KOPT-K1 (cell line): ENCODE results near the gene CD37.

Source experiments
- H3K27ac ChIP-seq: fragments of 200-600 bp; sonication (generic); 2 replicates; pipeline ENCODE4 v1.5.1; 2016; ENCODE audit warnings: antibody characterized with exemption, mild to moderate bottlenecking, low read depth, low read length; ENCODE audit not compliant: poor library complexity, severe bottlenecking
- H3K36me3 ChIP-seq: fragments of 200-600 bp; sonication (generic); 2 replicates; pipeline ENCODE4 v1.5.1; 2017; ENCODE audit warnings: antibody characterized with exemption, mild to moderate bottlenecking, low read length, moderate library complexity; ENCODE audit not compliant: insufficient read depth
- H3K9me3 ChIP-seq: fragments of 200-600 bp; sonication (generic); 2 replicates; pipeline ENCODE4 v1.5.1; 2017; ENCODE audit warnings: antibody characterized with exemption, low read length, mild to moderate bottlenecking; ENCODE audit not compliant: insufficient read depth, poor library complexity, severe bottlenecking

The CD37 gene

GRCh38 chr19:49337267-49338022 is 2.2 kb downstream of the CD37 start:
- no peaks in the 10 kb centered on the region for H3K9me3 ChIP-seq
- H3K27ac ChIP-seq: no peak overlapping the region
- H3K36me3 ChIP-seq: peaks cover 3% of the 10 kb centered on the region; the same call in 1 of the 2 replicates

- Histone ChIP-seq H3K9me3 (no peaks in the 10 kb centered on the region), H3K36me3 (peaks cover 3% of the 10 kb centered on the region; the same call in 1 of the 2 replicates), H3K27ac (no peak overlapping the region)
These were observed 2.9 kb downstream of the CD37 start for GRCh38 chr19:49338023-49338677.

- H3K9me3 ChIP-seq: no peaks in the 10 kb centered on the region
- no peak overlapping the region for H3K27ac ChIP-seq
- H3K36me3 ChIP-seq: peaks cover 3% of the 10 kb centered on the region; the same call in 1 of the 2 replicates
These were observed 3.6 kb downstream of the CD37 start for GRCh38 chr19:49338691-49339300.

GRCh38 chr19:49339301-49340068 is 4.3 kb downstream of the CD37 start:
- H3K27ac ChIP-seq: no peak overlapping the region
- no peaks in the 10 kb centered on the region for H3K9me3 ChIP-seq
- peaks cover 3% of the 10 kb centered on the region; the same call in 1 of the 2 replicates for H3K36me3 ChIP-seq

- H3K27ac ChIP-seq: no peak overlapping the region
- H3K9me3 ChIP-seq: no peaks in the 10 kb centered on the region
- peaks cover 3% of the 10 kb centered on the region; the same call in 1 of the 2 replicates for H3K36me3 ChIP-seq
These were observed 5.1 kb downstream of the CD37 start for GRCh38 chr19:49340069-49340864.

GRCh38 chr19:49340865-49341718 is 5.9 kb downstream of the CD37 start:
- Histone ChIP-seq H3K27ac (no peak overlapping the region), H3K36me3 (peaks cover 3% of the 10 kb centered on the region; the same call in 1 of the 2 replicates), H3K9me3 (no peaks in the 10 kb centered on the region)

- Histone ChIP-seq H3K9me3 (no peaks in the 10 kb centered on the region), H3K27ac (no peak overlapping the region), H3K36me3 (peaks cover 3% of the 10 kb centered on the region; the same call in 1 of the 2 replicates)
These were observed 7.1 kb downstream of the CD37 start for GRCh38 chr19:49342291-49342721.

GRCh38 chr19:49343123-49343522 is 7.9 kb downstream of the CD37 start:
- Histone ChIP-seq H3K9me3 (no peaks in the 10 kb centered on the region), H3K36me3 (peaks cover 3% of the 10 kb centered on the region; the same call in 1 of the 2 replicates), H3K27ac (no peak overlapping the region)

GRCh38 chr19:49344505-49345423 is 9.6 kb downstream of the CD37 start:
- H3K9me3 ChIP-seq: peaks cover 5% of the 10 kb centered on the region
- no peak overlapping the region for H3K27ac ChIP-seq
- H3K36me3 ChIP-seq: no peaks in the 10 kb centered on the region

- Histone ChIP-seq H3K36me3 (no peaks in the 10 kb centered on the region), H3K27ac (no peak overlapping the region), H3K9me3 (peaks cover 7% of the 10 kb centered on the region)
These were observed 12.0 kb downstream of the CD37 start for GRCh38 chr19:49347191-49347590.

GRCh38 chr19:49347835-49348234 is 12.6 kb downstream of the CD37 start:
- peaks cover 7% of the 10 kb centered on the region for H3K9me3 ChIP-seq
- no peaks in the 10 kb centered on the region for H3K36me3 ChIP-seq
- no peak overlapping the region for H3K27ac ChIP-seq

- peaks cover 7% of the 10 kb centered on the region for H3K9me3 ChIP-seq
- H3K36me3 ChIP-seq: no peaks in the 10 kb centered on the region
- no peak overlapping the region for H3K27ac ChIP-seq
These were observed 13.3 kb downstream of the CD37 start for GRCh38 chr19:49348305-49349189.
